Testis (tissue), 2 donors: ENCODE results near the gene JAML.

Experiments
- POLR2A ChIP-seq: fragments of 450-650 bp; IDR thresholded peaks from one replicate; pipeline ENCODE4 v1.6.1; 2017; ENCODE audit warnings: antibody characterized with exemption, mild to moderate bottlenecking, moderate library complexity
- TF ChIP-seq, protein P1 (sequence below), 3 experiments: fragments of 450-650 bp in 2 of 3; fragments of 200-600 bp in 1 of 3; sonication (generic) in 1 of 3; IDR thresholded peaks; one replicate each; pipeline ENCODE4 v1.5.1; 2016 to 2019; ENCODE audit warnings: antibody characterized with exemption in 3 of 3, mild to moderate bottlenecking in 2 of 3, moderate library complexity in 1 of 3

DNA sequence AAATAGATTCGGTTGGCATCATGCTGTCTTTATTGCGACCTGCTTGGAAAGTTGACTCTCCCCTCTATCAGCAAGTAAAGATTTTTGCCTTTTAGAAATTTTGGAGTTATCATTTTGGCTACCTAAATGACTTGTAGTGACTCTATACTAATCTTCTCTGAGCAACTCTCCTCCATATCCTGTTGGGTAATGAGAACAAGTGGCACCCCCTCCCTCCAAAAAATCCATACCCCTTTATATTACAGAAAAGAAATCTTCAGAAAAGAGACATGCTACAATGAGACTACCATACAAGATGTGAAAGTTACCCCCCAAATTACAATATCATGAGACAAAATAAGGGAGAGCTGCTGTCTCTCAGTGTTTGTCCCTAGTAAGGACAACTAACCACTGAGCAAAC is 1.2 kb downstream of the JAML start:
- no peak for TF ChIP-seq POLR2A
- TF ChIP-seq, protein P1, sequence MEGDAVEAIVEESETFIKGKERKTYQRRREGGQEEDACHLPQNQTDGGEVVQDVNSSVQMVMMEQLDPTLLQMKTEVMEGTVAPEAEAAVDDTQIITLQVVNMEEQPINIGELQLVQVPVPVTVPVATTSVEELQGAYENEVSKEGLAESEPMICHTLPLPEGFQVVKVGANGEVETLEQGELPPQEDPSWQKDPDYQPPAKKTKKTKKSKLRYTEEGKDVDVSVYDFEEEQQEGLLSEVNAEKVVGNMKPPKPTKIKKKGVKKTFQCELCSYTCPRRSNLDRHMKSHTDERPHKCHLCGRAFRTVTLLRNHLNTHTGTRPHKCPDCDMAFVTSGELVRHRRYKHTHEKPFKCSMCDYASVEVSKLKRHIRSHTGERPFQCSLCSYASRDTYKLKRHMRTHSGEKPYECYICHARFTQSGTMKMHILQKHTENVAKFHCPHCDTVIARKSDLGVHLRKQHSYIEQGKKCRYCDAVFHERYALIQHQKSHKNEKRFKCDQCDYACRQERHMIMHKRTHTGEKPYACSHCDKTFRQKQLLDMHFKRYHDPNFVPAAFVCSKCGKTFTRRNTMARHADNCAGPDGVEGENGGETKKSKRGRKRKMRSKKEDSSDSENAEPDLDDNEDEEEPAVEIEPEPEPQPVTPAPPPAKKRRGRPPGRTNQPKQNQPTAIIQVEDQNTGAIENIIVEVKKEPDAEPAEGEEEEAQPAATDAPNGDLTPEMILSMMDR (IDR thresholded peaks at IDR 0.05) = no peak
